Activated T-helper 1 cell treated with anti-CD3 and anti-CD28 coated beads, Interleukin-12 subunit alpha, Interleukin-12 subunit beta, Interleukin-2, Interleukin-4 antibody, amounts not matched to agents 30 ng/mL and 10 ng/mL and 1 ng/mL, durations not matched to agents 14 hours and 24 hours and 36 hours (primary cell): ENCODE data around the gene PLSCR1. TPM values are rescaled to one million over a fixed set of nuclear protein-coding genes. Genes with fewer than 3 reads are reported as not detected.

Experiments
- DNase-seq: peaks from one replicate; pipeline ENCODE4 v3.0.0; 2021; ENCODE audit warnings: low spot score
- H3K27ac Mint-ChIP-seq: one replicate; pipeline ENCODE4 v1.8.0; 2021; ENCODE audit warnings: mild to moderate bottlenecking, mixed read lengths
- H3K27me3 Mint-ChIP-seq: one replicate; pipeline ENCODE4 v1.8.0; 2022; ENCODE audit warnings: mild to moderate bottlenecking, moderate library complexity, mixed read lengths; ENCODE audit not compliant: insufficient read depth
- H3K36me3 Mint-ChIP-seq: one replicate; pipeline ENCODE4 v1.8.0; 2021; ENCODE audit warnings: low read depth, mixed read lengths
- H3K4me1 Mint-ChIP-seq: one replicate; pipeline ENCODE4 v1.8.0; 2021; ENCODE audit warnings: low read depth, mixed read lengths
- H3K4me3 Mint-ChIP-seq: one replicate; pipeline ENCODE4 v1.8.0; 2021; ENCODE audit warnings: mild to moderate bottlenecking, moderate library complexity, mixed read lengths
- H3K9me3 Mint-ChIP-seq: one replicate; pipeline ENCODE4 v1.8.0; 2021; ENCODE audit warnings: mixed read lengths
- intact Hi-C: fragments of 100-400 bp; cut with micrococcal nuclease; formaldehyde crosslinking; loops from one replicate; pipeline ENCODE4 v1.15.1; 2024
- total RNA-seq: library from RNA; stranded (reverse); gene quantifications from 2 replicates; pipeline ENCODE4 v1.2.3, GENCODE V29; 2022

Gene PLSCR1
- total RNA-seq, 1 donor from 2014 or later = 101 TPM

DNA sequence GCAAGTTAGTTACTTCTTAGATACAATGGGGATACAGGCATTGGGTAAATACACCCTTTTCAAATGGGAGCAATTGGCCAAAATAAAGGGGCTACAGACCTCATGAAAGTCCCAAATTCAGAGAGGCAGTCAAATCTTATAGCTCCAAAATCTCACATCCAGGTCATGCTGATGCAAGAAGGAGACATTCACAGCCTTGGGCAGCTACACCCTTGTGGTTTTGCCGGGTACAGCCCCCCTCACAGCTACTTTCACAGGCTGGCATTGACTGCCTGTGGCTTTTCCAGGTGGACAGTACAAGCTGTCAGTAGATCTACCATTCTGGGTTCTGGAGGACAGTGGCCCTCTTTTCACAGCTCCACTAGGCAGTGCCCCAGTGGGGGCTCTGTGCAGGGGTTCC lies 17.5 kb upstream of the PLSCR1 start:
- intact Hi-C loops = no loop called here
- no peak overlapping the region for H3K27ac Mint-ChIP-seq
- no peak for DNase-seq
- no peaks in the 10 kb centered on the region for H3K4me1 Mint-ChIP-seq
- no peaks in the 10 kb centered on the region for H3K27me3 Mint-ChIP-seq
- H3K36me3 Mint-ChIP-seq = no peaks in the 10 kb centered on the region
- peaks cover 8% of the 10 kb centered on the region for H3K9me3 Mint-ChIP-seq
- no peak overlapping the region for H3K4me3 Mint-ChIP-seq

DNA sequence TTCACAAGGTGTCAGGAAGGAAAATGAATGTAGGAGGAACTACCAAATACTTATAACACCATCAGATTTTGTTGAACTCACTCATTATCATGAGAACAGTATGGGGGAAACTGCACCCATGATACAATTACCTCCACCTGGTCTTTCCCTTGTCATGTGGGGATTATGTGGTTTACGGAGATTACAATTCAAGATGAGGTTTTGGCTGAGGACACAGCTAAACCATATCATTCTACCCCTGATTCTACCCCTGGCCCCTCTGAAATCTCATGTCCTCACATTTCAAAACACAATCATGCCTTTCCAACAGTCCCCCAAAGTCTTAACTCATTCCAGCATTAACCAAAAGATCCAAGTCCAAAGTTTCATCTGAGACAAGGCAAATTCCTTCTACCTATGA lies 17.1 kb upstream of the PLSCR1 start:
- no peaks in the 10 kb centered on the region for H3K27me3 Mint-ChIP-seq
- no peak for DNase-seq
- peaks cover 8% of the 10 kb centered on the region for H3K9me3 Mint-ChIP-seq
- intact Hi-C loops = no loop called here
- no peak overlapping the region for H3K27ac Mint-ChIP-seq
- H3K4me3 Mint-ChIP-seq = no peak overlapping the region
- no peaks in the 10 kb centered on the region for H3K4me1 Mint-ChIP-seq
- no peaks in the 10 kb centered on the region for H3K36me3 Mint-ChIP-seq

- no peaks in the 10 kb centered on the region for H3K4me1 Mint-ChIP-seq
- H3K27me3 Mint-ChIP-seq = no peaks in the 10 kb centered on the region
- H3K36me3 Mint-ChIP-seq = no peaks in the 10 kb centered on the region
- DNase-seq = no peak
- H3K27ac Mint-ChIP-seq = no peak overlapping the region
- H3K4me3 Mint-ChIP-seq = no peak overlapping the region
- peaks cover 8% of the 10 kb centered on the region for H3K9me3 Mint-ChIP-seq
- intact Hi-C loops = no loop called here
Observed at GRCh38 chr3:146560678-146561077, 16.3 kb upstream of the PLSCR1 start.

DNA sequence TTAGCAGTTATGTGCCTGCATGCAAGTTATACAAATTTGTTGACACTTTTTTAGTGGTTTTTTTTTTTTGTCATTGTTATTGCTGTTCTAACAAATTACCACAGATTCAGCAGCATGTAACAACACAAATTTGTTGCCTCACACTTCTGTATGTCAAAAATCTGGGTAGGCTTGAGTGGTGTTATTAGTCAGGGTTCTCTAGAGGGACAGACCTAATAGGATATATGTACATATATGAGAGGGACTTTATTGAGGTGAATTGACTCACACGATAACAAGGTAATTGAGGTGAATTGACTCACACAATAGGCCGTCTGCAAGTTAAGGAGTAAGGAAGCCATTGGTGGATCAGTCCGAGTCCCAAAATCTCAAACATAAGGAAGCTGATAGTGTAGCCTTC lies 15.0 kb upstream of the PLSCR1 start:
- intact Hi-C loops = no loop called here

GRCh38 chr3:146558781-146559180 lies 14.4 kb upstream of the PLSCR1 start:
- no peaks in the 10 kb centered on the region for H3K36me3 Mint-ChIP-seq
- H3K4me3 Mint-ChIP-seq = no peak overlapping the region
- H3K4me1 Mint-ChIP-seq = peaks cover 8% of the 10 kb centered on the region
- no peaks in the 10 kb centered on the region for H3K27me3 Mint-ChIP-seq
- DNase-seq = no peak
- peaks cover 8% of the 10 kb centered on the region for H3K9me3 Mint-ChIP-seq
- H3K27ac Mint-ChIP-seq = no peak overlapping the region
- intact Hi-C loops = no loop called here

More for the DNA sequence above, 15.0 kb upstream of the PLSCR1 start:
- Mint-ChIP-seq H3K4me3 (no peak overlapping the region), H3K27ac (no peak overlapping the region), H3K27me3 (no peaks in the 10 kb centered on the region), H3K9me3 (peaks cover 8% of the 10 kb centered on the region), H3K4me1 (peaks cover 2% of the 10 kb centered on the region), H3K36me3 (no peaks in the 10 kb centered on the region)
- no peak for DNase-seq

DNA sequence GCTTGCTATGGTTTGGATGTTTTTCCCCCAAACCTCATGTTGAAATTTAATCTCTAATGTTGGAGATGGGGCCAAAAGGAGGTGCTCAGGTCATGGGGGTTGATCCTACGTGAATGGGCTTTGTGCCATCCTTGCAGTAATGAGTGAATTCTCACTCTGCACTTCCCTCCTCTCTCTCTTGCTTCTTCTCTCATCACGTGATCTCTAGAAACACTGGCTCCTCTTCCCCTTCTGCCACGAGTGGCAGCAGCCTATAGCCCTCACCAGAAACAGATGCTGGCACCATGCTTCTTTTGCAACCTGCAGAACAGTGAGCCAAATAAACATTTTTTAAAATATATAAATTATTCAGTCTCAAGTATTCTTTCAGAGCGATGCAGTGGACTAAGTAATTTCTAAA lies 13.3 kb upstream of the PLSCR1 start:
- intact Hi-C loops = loop anchor here (2.0 kb wide), 1 partner anchor 15 kb away; no protein-coding TSS in a partner anchor
- Mint-ChIP-seq H3K4me1 (peaks cover 17% of the 10 kb centered on the region), H3K4me3 (no peak overlapping the region), H3K27ac (no peak overlapping the region), H3K9me3 (peaks cover 2% of the 10 kb centered on the region), H3K27me3 (no peaks in the 10 kb centered on the region), H3K36me3 (no peaks in the 10 kb centered on the region)
- no peak for DNase-seq

DNA sequence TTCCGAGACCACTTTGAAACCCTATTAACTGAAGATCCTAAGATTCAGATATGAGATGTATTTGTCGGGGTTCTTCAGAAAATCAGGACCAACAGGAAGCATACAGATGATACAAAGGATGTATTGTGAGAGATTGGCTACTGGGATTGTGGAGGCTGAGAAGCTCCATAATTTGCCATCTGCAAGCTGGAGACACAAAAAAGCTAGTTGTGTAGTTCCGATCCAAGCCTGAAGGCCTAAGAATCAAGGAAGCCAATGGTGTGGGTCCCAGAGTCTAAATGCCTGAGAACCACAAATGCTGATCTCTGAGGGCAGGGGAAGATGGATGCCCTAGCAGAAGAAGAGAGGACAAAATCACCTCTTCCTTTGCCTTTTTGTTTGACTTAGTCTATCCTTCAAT lies 10.9 kb upstream of the PLSCR1 start:
- Mint-ChIP-seq H3K4me3 (no peak overlapping the region), H3K27ac (no peak overlapping the region), H3K9me3 (no peaks in the 10 kb centered on the region), H3K36me3 (peaks cover under 1% of the 10 kb centered on the region), H3K27me3 (no peaks in the 10 kb centered on the region), H3K4me1 (peaks cover 35% of the 10 kb centered on the region)
- intact Hi-C loops = no loop called here
- DNase-seq = no peak

GRCh38 chr3:146554151-146554760 lies 9.8 kb upstream of the PLSCR1 start:
- peaks cover 46% of the 10 kb centered on the region for H3K4me1 Mint-ChIP-seq
- no peak for DNase-seq
- H3K27ac Mint-ChIP-seq = no peak overlapping the region
- no peak overlapping the region for H3K4me3 Mint-ChIP-seq
- intact Hi-C loops = no loop called here
- H3K27me3 Mint-ChIP-seq = no peaks in the 10 kb centered on the region
- H3K9me3 Mint-ChIP-seq = no peaks in the 10 kb centered on the region
- H3K36me3 Mint-ChIP-seq = peaks cover 1% of the 10 kb centered on the region

DNA sequence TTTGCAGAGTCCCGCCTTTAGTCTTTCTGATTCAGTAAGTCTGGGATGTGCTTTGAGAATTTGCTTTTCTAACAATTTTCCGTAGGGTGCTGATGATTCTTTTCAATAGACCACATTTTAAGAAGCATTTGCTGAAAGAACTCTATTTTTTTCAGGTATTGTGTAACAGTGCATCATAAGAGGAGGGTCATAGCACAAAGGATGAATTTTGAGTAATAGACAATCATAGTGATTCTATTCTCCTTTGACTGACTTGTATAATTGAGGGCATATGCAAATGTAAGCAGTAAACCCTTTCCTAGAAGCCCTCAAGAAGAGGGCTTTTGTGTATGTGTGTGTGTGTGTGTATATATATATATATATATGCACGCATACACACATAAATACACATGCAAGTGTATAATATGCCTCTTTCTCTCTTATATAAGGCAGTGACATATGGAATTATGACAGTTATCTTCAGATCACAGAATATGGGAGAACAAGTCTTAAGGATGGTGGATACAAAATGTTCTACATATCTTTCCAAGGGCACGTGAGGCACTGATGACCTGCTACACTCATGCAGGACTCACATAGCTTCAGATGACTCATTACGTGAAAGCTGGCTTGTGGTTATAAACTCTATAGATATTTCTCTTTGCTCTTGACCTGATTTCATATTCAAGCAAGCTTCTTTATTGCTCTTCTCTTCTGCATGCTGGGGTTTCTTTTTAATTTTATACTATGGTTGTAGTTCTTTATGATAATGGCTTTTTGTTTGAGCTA lies 6.5 kb upstream of the PLSCR1 start:
- DNase-seq = no peak
- Mint-ChIP-seq H3K4me1 (peaks cover 79% of the 10 kb centered on the region), H3K36me3 (peaks cover 1% of the 10 kb centered on the region), H3K9me3 (no peaks in the 10 kb centered on the region), H3K4me3 (peak overlapping the region; percentile 73), H3K27ac (peak overlapping the region; percentile 47), H3K27me3 (no peaks in the 10 kb centered on the region)
- intact Hi-C loops = loop anchor here (1.0 kb wide), 1 partner anchor 9 kb away; no protein-coding TSS in a partner anchor

DNA sequence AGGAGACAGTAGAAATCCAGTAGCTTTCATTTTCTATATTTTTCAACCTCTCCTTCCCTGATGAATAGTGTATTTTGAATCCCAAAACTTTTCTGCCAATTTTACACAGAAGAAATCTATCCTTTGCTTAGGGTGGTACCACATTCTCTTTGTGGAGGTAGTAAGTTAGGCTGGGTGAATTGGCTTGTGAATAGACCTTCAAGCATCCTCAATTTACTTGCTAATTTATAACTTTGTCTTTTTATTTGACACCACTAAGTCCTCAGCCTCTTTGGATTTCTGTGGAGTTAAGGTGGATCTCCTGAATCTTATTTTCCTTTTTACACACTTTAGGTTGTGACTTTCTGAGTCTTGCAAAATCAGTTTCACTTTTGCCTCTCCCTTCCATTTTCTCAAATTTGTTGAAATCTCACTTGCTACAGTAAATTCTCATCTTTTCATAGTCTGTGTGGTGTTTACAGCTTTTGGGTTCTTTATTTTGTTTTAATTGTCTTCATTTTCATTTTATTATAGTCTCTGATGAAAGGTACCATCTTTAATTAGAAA lies 5.7 kb upstream of the PLSCR1 start:
- Mint-ChIP-seq H3K9me3 (no peaks in the 10 kb centered on the region), H3K27ac (peak overlapping the region; percentile 47), H3K4me1 (peaks cover 87% of the 10 kb centered on the region), H3K4me3 (peak overlapping the region; percentile 73), H3K36me3 (peaks cover 1% of the 10 kb centered on the region), H3K27me3 (no peaks in the 10 kb centered on the region)
- intact Hi-C loops = loop anchor here (1.0 kb wide), 1 partner anchor 8 kb away; no protein-coding TSS in a partner anchor
- no peak for DNase-seq

DNA sequence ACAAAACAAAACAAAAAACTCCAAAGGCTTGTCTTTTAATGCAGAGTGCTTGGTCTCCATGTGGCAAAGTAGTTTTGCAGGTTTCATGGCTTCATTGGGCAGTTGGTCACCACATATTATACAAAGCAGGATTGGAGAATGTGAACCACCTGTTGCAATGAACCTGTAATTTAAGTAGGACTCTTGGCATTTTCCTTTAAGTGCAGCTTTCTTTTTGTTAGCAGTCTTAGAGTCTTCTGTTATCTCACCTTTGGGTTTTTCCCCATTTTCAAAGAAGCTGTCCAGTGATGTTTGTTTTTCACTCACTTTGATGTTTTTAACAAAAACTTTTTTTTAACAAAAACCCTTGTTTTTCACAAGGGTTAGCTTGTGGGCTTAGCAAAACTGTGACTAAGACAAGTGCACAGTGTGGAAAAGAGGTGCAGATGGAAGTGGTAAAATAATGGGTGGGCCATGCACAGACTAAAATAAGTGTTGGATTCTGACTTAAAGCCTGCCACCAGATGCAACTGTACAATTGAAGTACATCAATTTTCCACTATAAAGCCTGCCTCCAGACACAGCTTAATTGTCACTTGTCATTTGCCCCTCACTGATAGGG lies 2.9 kb upstream of the PLSCR1 start:
- peaks cover 70% of the 10 kb centered on the region for H3K4me1 Mint-ChIP-seq
- H3K36me3 Mint-ChIP-seq = peaks cover 8% of the 10 kb centered on the region
- no peaks in the 10 kb centered on the region for H3K9me3 Mint-ChIP-seq
- DNase-seq = no peak
- intact Hi-C loops = no loop called here
- peak overlapping the region; percentile 64 for H3K4me3 Mint-ChIP-seq
- H3K27ac Mint-ChIP-seq = peak overlapping the region; percentile 85
- no peaks in the 10 kb centered on the region for H3K27me3 Mint-ChIP-seq

- H3K4me3 Mint-ChIP-seq = peak overlapping the region; percentile 64
- H3K9me3 Mint-ChIP-seq = no peaks in the 10 kb centered on the region
- peaks cover 76% of the 10 kb centered on the region for H3K4me1 Mint-ChIP-seq
- DNase-seq = no peak
- intact Hi-C loops = no loop called here
- H3K27ac Mint-ChIP-seq = peak overlapping the region; percentile 85
- peaks cover 17% of the 10 kb centered on the region for H3K36me3 Mint-ChIP-seq
- no peaks in the 10 kb centered on the region for H3K27me3 Mint-ChIP-seq
Observed at GRCh38 chr3:146546366-146546965, 2.1 kb upstream of the PLSCR1 start.
